ENCODE results near the gene DLG5.

The DLG5 gene

DNA sequence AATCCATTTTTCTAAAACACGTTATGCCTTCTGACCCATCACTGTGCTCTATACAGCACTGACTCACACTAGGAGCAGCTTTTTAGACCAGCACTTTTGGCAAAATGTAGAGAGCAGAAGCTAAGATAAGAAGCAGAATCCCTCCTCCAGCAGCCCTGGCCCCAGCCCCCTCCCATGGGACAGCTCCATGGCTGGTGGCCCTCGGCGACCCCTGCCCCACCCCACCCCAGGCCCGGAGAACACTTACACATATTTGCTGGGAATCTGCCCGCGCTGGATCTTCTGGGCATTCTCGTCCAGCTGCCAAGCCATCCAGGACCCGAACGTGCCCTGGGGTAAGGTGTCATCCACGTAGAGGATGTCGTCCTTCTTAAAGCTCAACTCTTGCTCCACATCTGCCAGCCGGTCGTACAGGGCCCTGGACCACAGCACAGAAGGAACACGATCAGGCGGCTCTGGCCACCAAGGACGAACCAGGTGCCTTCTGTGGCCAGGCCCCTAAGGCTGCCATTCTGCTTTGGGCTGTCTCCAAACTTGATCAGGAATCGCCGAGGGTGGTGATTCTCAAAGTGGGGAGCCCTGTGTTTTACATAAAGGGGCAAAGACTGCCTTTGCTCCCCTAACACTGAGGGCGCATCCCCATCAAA lies 119.9 kb downstream of the DLG5 start:
- Histone ChIP-seq H3K4me1 (no peaks in the 10 kb centered on the region), H3K9me3 (no peaks in the 10 kb centered on the region), H3K36me3 (peaks cover 17% of the 10 kb centered on the region), H3K4me3 (ENCODE audit: low read depth, low read length) (no peak overlapping the region), H3K27me3 (no peaks in the 10 kb centered on the region)
- TF ChIP-seq, protein P1, sequence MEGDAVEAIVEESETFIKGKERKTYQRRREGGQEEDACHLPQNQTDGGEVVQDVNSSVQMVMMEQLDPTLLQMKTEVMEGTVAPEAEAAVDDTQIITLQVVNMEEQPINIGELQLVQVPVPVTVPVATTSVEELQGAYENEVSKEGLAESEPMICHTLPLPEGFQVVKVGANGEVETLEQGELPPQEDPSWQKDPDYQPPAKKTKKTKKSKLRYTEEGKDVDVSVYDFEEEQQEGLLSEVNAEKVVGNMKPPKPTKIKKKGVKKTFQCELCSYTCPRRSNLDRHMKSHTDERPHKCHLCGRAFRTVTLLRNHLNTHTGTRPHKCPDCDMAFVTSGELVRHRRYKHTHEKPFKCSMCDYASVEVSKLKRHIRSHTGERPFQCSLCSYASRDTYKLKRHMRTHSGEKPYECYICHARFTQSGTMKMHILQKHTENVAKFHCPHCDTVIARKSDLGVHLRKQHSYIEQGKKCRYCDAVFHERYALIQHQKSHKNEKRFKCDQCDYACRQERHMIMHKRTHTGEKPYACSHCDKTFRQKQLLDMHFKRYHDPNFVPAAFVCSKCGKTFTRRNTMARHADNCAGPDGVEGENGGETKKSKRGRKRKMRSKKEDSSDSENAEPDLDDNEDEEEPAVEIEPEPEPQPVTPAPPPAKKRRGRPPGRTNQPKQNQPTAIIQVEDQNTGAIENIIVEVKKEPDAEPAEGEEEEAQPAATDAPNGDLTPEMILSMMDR (IDR thresholded peaks at IDR 0.05; ENCODE audit: low read depth, low read length): no peak
- DNase-seq: no peak

DNA sequence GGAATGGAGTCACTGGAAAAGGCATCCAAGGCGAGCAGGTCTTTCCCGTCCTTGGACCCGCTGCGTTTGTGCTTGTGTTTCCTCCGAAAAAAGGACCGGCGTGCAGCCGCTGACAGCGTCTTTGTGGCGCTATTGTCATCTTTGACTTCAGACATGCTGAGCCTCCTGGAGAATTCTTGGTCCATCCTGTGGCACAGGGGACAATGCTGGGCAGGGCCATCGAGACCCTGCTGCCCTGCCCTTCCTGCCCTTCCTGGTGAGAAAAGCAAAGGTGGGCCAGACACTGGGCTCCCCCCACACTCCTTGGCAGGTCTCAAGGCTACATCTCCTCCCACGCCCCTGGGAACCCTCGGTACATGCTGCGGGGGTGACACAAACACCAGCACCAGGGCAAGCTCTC lies 120.9 kb downstream of the DLG5 start:
- Histone ChIP-seq H3K27me3 (no peaks in the 10 kb centered on the region), H3K4me1 (no peaks in the 10 kb centered on the region), H3K36me3 (peaks cover 16% of the 10 kb centered on the region), H3K9me3 (no peaks in the 10 kb centered on the region), H3K4me3 (ENCODE audit: low read depth, low read length) (no peak overlapping the region)
- DNase-seq: no peak
- TF ChIP-seq, protein P1 (IDR thresholded peaks at IDR 0.05; ENCODE audit: low read depth, low read length): no peak

DNA sequence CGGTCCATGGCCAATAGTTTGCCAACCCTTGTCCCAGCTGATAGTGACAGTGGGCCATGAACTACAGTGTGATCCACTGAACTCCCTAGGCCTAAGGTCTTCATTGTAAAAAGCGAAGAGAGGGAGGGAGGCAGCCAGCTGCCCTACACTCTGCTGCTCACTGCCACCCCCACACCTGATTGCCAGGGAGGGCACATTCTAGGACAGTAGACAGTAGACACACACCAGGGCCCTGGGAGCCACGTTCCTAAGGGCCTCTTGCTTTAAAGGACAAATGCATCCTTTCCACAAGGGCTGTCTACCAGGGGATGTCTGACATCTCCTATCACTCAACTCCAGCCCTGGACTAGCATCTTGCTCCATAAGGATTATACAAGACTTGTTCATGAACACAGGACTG lies 122.2 kb downstream of the DLG5 start:
- Histone ChIP-seq H3K9me3 (no peaks in the 10 kb centered on the region), H3K4me3 (ENCODE audit: low read depth, low read length) (no peak overlapping the region), H3K27me3 (no peaks in the 10 kb centered on the region), H3K36me3 (peaks cover 20% of the 10 kb centered on the region), H3K4me1 (no peaks in the 10 kb centered on the region)
- TF ChIP-seq, protein P1 (IDR thresholded peaks at IDR 0.05; ENCODE audit: low read depth, low read length): no peak
- no peak for DNase-seq

DNA sequence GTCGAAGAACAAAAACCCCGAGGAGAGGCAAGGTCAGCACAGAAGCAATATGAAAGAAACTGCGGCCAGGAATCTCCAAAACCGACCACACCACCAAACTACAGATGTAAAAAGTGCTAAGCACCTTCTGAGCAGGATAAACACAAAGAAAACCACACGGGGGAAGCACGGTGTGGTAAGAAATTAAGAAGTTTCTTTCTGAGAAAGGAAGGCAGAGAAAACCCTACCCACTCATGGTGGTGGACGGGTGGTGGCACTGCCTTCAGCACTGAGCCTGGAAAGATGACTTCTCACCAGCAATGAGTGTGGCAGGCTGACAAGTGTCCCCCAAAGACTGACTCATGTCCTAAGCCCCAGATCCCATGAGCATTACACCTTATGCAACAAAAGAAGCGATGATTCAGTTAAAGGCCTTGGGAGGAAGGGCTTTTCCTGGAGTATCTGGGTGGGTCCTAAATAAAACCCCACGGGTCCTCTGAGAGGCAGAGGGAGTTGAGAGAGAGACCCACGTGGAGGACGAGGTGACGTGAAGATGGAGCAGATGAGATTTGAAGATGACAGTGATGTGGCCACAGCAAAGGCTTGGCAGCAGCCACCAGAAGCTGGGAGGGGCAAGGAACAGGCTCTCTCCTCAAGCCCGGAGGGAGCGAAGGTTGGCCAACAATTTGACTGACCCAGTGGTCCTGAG lies 124.9 kb downstream of the DLG5 start:
- no peak for DNase-seq
- no peaks in the 10 kb centered on the region for H3K9me3 ChIP-seq
- H3K4me1 ChIP-seq: no peaks in the 10 kb centered on the region
- H3K27me3 ChIP-seq: no peaks in the 10 kb centered on the region
- TF ChIP-seq, protein P1 (IDR thresholded peaks at IDR 0.05; ENCODE audit: low read depth, low read length): no peak
- no peak overlapping the region for H3K4me3 ChIP-seq (ENCODE audit: low read depth, low read length)
- peaks cover 16% of the 10 kb centered on the region for H3K36me3 ChIP-seq

DNA sequence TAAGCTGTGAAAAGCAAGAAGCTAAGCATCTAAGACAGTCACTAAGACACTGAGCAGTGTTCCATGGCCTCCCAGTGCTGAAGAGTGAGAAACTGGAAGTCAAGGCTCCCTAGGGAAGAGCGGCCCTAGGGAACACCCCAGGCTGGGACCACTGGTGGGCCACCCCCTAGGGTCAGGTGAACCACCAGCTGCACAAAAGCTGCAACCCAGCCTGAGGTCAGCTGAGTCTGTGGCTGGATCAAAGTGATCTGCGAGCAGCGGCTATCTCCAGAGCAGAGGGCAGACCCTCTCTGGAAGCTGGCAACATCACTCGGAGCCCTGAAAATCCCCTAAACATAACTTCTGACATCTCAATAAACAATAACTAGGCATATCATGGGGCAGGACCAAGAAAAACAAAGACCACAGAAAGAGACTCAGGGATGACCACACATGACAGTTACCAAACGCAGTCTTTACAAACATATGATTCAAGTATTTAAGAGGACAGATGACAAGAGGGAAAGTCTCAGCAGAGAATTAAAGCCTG lies 125.8 kb downstream of the DLG5 start:
- Histone ChIP-seq H3K27me3 (no peaks in the 10 kb centered on the region), H3K4me3 (ENCODE audit: low read depth, low read length) (no peak overlapping the region), H3K36me3 (peaks cover 13% of the 10 kb centered on the region), H3K4me1 (no peaks in the 10 kb centered on the region), H3K9me3 (no peaks in the 10 kb centered on the region)
- TF ChIP-seq, protein P1 (IDR thresholded peaks at IDR 0.05; ENCODE audit: low read depth, low read length): no peak
- DNase-seq: no peak

DNA sequence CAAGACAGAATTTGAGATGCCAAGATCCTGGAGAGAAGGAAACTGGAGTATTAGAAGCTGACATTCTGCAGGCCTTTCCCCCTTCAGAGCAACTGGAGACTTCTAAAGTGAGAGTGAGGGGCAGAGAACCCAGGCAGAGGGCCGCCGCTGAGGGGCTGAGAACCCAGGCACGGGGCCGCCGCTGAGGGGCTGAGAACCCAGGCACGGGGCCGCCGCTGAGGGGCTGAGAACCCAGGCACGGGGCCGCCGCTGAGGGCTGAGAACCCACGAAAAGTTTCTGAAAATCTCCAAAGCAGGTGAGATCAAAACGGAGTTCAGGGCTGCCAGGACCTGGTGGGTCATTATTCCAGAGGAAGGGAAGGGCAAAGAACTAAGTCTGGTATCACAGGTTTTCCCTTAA lies 126.2 kb downstream of the DLG5 start:
- H3K9me3 ChIP-seq: no peaks in the 10 kb centered on the region
- H3K4me3 ChIP-seq (ENCODE audit: low read depth, low read length): no peak overlapping the region
- DNase-seq: no peak
- H3K4me1 ChIP-seq: no peaks in the 10 kb centered on the region
- TF ChIP-seq, protein P1 (IDR thresholded peaks at IDR 0.05; ENCODE audit: low read depth, low read length): no peak
- peaks cover 10% of the 10 kb centered on the region for H3K36me3 ChIP-seq
- H3K27me3 ChIP-seq: no peaks in the 10 kb centered on the region
